ENCODE measurements around the gene MAGEA8.
"Not testable (repeated sequence)": the region's sequence is repeated elsewhere in the genome, so short reads cannot be mapped to it uniquely, and the experiment has no call there.

- not testable (repeated sequence) for TF ChIP-seq CTCF (conservative IDR thresholded peaks at IDR 0.05); ZFX (IDR thresholded peaks at IDR 0.05)
Observed at GRCh38 chrX:149929400-149929799, 48.4 kb downstream of the MAGEA8 start, which contains the start of gene HSFX4.

All from C4-2B (cell line).